CD4-positive, alpha-beta T cell treated with Interleukin-15 for 1 hour (primary cell): ENCODE measurements around the gene LHX3.

Experiments
- DNase-seq: peaks from one replicate; pipeline ENCODE4 v3.0.0-alpha.2; 2020

Gene LHX3

DNA sequence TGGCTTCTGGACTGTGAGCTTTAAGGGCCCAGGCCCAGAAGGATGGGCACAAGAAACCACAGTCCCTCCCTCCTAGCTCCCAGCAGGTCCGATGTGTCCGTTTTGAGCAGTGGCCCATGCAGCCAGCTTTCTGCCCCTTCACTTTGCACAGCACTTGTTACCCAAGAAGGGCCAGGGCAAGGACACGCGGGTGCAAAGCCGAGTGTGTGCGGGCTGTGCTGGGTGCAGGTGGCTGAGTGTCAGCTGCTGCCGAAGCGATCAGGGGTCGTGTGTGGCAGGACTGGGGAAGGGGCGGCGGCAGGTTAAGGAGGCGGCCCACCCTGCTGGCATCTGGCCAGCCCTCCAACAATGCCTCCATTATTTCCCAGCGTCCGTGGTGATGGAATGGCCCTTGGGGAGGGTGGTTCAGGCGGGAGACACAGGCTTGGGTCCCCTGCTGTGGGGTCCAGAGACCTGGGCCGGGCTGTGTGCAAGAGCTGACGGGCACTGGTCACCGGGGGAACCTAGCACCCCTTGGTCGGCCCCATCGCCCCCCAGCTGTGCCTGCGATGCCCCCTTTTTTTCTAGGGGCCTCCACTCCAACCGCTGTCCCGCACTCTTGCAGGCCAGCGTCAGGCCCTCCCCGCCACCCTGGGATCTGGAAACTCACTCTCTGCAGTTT, 653 bp downstream of the LHX3 start:
- no peak for DNase-seq

DNA sequence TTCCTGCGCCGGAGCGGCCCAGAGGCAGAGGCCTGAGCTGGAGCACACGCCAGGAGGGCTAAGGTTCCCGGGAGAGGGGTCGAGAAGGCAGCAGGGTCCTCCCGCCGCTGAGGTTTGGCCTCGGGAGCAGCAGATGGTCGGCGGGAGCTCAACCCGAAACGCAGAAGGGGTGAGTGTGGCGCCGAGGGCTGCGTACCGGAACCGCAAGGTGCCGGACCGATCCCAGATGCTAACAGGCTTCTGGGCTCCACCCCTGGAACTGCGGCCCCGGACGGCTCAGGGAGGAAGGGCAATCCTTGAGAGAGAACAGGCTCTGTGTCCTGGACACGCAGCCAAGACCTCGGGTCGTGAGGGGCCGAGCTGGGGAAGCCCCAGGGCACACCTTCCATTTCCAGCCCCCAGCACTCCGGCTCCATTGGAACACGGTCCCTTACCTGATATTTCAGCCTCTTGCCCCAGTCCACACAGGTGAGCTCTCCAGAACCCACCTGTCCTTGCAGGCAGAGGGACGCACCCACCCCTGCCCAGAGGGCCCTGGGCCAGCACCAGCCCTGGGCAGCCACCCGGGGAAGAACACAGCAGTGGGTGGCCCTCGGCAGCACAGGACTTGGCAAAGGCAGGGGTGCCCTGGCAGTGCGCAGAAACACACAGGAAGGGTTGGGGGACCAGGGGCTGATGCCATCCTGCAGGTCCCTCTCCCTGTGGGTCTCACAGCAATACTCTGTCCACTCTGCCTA, 1.4 kb downstream of the LHX3 start:
- DNase-seq, result no peak

DNA sequence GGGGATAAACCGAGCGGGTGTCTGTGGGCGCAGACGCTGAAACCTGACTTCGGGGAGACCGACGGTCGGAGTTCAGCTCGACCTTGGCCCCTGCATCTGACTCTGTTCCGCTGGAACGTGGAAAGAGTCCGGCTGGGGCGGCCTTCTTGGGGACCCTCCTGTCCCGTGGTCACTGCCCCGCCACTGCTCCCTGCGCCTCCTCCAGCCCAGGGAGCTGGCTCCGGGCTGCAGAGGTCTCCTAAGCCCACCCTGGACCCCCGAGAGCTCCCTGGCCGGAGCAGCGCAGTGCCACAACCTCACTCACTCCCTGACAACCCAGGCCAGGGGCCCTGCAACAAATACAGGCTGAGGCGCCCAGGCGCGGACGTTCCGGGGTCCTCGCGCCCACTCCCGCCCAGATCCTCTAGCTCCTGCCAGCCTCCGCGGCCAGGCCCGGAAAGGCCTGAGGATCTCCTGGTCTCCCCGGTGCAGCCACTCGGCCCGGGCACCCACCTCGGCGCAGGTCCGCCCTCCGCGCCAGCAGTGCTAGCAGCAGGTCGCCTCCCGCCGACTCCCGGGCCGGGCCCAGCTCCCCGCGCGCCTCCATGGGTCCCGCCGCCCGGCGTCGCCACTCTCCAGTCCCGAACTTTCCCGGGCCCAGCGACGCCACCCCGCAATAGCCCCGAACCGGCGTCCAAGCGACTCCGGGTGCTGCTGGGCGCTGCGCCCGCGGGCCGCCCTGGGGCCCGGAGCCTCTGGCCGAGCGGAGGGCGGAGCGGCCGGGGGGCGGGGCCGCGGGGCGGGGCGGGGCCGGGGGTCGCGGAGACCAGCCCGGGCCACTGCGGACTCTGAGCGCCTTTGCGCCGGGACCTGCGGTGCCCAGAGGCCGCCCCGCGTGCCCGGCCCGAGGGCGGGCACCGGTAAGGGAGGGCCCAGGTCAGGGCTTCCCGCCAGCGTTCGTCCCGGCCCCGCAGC, 2.2 kb downstream of the LHX3 start:
- DNase-seq, result no peak

DNA sequence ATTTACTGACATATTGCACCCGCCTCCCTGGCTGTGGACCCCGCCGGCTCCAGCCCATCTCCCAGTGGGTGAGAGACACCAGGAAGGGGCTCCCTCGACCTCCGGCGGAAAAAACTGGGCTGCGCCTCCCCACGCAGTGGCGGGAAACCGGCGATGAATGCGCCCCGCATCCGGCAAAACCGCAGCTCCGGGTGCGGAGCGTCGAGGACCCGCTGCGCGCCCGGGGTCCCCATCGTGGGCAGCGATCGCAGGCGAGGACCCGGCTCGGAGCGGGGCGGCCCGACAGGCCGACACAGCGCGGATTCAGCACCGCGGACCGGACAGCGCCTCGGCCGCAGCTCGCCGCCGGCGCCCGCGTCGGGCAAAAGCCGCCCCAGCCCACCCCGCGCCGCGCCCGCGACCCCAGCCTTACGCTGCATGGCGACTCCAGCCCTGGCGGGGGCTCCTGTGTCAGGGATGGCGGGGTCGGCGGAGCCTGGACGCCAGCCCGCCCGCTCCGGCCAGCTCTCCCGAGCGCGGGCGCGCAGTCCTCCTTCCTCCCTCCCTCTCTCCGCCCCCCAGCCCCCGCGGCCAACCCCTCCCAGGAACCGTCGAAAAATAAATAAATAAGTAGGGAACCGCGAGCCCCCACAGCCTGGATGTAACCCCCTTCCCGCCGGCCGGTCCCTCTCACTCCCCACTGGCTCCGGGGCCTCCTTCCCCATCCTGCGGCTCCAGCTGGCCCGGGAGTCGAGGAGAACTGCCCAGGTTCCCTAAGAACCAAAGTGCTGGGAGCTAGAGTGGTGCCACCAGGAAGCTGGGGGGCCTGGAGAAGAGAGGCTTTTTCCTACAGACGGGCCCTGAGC, 3.1 kb downstream of the LHX3 start:
- no peak for DNase-seq

DNA sequence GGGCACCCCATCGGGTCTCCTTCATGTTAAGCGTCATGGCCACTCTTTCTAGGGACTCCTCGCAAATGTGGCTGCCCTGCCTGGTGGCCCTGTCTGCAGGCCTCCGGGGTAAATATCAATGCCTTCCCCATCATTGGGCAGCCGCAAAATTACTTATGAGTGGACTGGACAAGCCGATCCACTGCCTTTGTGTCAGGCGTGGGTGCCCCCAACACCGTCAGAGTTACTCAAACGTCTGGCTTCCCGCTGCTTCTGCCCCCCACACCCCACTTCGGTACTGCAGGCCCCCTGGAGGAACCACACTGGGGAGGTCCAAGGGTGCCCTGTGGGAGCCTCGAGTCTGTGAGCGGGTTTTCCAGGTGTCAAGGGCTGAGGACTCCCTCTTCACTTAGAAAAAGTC, 3.8 kb downstream of the LHX3 start:
- no peak for DNase-seq

DNA sequence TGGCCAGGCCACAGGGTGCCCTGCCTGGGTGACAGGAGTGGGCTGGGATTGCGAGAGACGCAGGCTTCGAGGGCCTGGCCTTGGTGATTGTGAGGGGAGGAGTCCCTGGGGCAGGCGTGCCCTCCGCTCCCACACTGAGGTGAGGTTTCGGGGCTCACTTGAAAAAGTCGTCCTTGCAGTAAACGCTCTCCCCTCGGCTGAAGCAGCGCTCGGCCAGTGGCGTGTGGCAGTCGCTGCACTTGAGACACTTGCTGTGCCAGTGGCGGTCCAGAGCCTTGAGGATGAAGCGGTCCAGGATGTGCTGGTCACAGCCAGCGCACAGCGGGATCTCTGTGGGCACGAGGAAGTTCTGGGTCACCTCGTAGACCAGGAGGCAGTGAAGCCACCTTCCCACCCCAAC, 4.5 kb downstream of the LHX3 start:
- DNase-seq, result no peak

DNA sequence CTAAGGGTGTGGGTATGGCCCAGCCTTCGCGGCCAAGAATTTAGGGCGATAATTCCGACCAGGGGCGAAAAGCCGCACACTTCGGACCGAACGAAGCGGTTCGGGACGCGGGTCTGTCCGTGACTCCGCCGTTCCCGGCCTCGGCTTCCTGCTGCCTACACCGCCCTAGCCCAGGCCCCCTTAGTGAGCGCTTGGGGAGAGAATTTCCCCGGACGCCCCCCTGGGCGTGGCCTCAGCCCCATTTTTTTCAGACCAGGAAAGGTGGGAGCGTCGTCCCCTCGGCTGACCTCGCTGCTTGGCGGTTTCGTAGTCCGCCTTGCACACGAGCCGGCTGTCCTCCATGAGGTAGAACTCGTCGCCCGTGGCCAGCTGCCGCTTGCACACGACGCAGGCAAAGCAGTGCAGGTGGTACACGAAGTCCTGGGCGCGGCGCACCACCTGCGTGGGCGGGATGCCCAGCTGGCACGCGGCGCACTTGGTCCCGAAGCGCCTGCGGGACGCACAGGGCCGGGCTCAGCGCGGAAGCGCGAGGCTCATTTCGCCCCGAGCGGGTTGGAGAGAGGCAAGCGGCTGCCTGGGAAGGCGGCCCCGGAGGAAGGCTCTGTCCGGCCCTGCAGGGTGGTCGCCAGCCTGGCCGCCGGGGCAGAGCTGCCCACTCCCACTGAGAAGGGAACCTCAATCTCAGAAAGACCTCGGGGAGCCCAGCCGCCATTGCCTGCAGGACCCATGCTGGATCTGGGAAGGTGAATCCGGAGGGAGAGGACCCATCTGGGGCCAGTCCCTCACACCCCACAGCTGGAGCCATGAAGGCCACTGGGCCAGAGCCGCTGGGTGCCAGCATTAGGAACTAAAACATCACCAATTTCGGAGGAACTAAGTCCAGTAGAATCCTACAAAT, 5.3 kb downstream of the LHX3 start:
- DNase-seq, result no peak

DNA sequence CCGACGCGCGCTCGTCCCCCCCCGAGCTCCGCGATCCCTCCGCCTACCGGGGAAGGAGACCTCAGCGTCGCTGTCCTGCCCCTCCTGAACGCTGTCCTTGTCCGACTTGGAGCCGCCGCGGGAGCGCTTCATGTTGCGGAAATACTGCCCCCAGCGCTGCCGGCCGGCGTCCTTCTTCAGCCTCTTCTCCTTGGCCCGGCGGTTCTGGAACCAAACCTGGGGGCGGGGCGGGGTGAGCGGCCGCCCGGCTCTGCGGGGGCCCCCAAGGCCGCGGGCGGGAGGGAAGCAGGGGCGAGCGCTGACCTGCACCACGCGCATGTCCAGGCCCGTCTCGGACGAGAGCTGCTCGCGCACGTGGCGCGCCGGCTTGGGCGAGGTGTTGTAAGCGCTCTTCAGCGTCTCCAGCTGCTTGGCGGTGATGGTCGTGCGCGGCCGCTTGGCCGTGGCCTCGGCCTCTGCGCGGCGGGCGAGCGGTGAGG, 6.3 kb downstream of the LHX3 start:
- no peak for DNase-seq

DNA sequence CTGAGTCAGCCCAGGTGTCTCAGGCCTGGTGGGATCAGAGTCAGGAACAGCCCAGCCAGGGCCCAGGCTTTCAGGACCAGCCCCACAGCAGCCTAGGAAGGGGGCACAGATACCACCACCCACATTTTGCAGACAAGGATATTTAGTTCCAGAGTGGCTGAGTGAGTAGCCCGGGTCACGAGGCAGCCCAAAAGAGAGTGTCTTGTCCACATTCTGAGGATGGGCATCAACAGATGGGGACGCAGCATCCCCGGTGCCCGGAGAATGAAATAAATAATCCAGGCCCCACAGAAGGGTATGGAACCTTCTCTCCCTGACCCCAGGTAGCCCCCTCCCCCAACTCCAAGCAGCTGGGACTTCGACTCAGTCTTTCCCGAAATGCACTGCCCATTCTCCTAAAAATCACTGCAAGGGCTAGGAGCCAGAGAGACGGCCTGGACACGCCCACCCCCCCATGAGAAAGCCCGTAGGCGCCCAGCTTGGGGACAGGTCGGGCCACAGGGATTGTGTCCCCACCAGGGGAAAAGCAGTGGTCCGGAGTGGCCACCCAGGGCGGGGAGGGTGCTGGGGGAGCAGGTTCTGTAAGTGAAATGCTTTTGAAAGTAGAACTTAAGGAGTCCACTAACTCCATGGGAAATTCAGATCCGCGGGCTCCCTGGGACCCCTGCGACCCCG, 6.9 kb downstream of the LHX3 start:
- no peak for DNase-seq

DNA sequence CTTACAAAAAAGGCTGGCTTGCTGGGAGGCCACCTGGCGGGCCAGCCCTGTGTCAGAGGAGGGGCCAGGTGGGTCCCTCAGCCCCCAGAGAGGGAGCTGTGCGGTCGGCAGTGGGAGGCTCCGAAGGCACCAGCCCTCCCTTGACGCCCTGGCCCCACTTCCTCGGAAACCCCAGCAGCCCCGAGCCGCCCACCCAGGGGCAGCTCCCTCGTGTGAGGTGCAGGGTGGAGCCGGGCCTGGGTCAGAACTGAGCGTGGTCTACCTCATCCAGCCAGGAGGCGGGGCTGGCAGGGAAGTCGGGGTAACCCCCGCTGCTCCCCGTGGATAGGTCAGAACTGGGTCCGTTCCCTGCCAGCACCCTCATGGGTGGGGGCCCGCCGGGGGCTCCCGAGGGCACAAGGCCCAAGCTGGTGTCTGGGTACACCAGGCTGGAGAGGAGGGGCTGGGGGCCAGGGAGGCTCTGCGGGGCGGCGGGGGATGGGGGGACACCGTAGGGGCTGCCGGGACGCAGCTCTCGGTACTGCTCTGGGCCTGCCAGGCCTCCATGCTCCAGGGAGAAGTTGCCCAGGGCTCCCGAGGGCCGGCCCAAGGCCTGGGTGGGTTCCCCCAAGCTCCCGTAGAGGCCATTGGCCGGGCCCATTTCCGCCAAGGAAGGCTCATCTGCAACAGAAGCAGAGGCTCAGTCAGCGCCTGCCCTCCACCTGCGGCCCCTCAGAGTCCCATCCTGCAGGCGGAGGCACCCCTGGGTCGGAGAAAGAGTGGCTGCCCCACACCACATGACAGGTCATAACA, 7.6 kb downstream of the LHX3 start:
- no peak for DNase-seq

DNA sequence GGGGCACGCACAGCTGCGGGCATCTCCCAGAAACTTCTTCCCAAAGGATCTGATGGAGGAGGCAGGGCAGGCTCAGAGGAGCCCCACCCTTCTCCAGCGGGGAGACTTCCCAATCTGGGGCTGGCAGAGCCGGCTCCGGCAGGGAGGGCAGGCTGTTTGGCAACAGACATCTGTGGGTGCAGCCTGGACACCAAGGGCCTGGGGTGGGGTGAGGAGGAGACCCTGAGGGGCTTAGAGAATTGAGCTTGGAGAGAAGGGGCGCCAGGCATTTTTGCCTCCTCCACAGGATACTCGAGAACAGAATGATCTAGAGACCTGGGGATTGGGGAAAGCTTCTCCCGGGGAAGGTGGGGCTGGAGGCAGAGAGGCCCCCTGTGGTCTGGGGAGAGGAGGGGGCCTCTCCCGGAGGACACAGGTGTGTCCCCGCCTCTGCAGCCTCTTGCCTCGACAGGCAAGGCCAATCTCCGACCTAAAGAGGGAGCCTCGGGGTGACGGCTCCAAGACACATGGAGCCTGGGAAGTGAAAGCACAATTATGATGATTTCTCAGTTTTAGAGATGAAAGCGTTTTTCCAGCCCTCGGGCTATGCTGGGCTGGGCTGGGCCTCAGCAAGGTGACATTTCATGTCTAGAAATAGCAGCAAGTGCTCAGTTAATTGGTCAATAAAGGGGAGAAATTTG, 8.4 kb downstream of the LHX3 start:
- DNase-seq, result no peak

DNA sequence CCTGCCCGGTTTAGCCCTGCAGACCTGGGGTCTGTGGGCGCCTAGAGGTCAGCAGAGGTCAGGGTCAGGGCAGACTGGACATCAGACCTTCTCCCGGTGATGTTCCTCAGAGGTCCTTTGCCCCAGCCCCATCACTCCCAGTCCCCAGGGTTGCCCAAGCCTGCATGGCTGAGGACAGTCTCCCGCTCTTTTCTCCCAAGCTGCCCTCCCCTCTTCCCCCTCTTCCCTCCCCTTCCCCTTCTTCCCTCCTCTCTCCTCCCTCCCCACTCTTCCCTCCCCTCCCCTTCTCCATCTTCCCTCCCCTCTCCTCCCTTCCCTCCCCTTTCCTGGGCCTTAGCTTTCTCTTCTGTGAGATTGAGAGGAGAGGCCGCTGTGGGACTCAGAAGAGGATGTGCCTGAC, 10.4 kb downstream of the LHX3 start:
- DNase-seq, result no peak

DNA sequence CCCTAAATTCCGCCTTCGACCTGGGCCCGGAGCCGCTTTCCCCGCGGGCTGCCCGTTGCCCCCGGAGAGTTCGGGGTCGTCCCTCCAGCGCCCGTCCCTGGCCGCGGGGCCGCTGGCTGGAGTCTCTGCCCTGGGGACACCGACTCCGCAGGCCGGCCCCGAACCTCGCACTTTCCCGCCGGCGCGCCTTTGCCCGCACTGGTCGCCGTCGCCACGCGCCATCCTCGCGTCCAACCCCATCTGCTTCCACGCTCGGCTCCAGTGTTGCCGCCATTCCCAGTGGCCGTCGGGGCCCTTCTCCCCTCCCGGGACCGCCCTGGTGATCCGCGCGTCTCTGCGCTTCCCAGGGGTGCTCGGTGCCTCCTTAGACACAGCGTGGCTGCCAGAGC, 11.0 kb downstream of the LHX3 start:
- DNase-seq, result no peak

DNA sequence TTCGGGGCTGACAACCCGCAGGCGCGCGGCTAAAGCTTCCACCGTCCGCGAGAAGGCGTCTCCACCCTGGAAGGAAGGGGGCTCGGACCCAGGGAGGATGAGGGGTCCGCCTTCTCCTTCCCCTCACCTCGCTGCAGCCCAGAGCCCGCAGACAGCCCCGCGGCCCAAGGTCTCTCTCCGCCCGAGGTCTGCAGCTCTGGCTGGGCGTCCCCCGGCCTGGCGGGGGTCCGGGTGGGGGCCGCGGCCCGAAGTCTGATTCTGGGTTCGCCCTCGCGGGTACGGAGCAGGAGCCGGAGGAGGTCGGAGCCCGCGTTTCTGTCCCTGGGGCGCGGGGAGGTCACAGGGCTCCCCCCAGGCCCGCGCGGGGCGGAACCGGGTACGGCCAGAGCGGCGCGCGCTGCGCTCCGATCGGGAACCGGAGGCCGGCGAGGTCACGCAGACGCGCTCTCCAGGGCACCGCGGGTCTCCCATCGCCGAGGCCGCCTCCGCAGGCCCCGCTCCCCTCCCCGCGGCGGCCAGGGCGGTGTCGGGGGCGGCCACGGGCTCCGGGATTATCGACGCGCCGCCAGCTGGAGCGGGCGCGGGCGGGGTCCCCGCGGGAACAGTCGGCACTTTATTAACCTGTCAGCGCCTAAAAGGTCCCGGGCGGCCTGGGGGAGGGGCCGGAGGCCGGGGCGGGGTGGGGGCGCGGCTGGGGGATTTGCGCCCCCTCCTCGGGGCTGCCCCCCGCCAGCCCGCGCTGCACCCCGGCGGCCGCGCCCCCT, 11.6 kb downstream of the LHX3 start:
- DNase-seq, result no peak

DNA sequence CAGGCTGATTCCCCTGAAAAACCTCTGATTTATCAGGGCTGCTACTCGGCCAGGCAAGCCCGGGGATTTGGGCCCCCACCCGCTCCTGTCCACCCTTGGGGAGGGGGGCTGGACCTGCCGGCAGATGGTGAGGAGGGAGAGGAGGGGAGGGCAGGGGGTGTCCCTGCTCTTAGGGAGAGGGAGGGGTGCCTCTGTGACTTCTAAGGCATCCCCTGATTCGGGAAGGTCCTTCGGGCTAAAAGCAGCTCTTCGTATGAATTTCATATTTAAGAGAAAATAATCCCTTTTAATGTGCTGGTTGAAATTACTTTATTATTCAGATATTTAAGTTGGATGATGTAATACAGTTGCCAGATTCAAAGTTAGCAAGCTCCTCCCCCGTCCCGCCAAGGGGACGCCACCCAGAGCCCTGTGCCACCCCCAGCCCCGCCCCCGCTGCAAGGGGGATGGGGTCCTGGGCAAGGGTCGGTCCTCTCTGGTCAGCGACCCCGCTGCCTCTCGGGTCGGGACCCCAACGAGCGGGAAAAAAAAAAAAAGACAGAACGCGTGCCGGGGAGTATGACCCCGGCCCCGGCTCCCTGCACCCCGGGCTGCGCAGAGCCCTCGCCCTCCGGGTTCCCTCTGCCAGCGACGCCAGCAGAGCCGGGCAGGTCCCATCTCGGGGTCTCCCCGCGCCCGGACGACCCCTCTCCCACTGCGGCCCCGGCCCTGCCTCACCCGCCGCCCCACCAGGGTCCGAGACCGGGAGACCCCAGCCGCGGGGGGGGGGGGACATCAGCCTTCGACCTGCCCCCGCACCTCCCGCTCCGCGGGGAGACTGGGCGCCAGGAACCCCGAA, 12.4 kb downstream of the LHX3 start:
- no peak for DNase-seq

DNA sequence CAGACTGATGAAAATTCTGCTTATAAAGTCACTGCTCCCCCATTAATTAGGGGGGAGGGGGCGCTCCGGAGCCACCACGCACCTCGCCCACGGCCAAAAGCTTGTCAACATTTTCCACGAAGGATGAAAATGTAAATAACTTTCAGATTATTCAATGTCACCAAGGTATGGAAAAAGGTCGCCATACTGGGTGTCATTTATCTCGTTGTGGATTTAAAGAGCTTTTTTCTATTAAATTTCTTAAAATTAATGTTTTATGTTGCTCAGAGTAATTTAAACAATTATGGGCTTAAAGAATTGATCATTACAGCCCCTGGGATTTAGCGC, 13.0 kb downstream of the LHX3 start:
- no peak for DNase-seq

DNA sequence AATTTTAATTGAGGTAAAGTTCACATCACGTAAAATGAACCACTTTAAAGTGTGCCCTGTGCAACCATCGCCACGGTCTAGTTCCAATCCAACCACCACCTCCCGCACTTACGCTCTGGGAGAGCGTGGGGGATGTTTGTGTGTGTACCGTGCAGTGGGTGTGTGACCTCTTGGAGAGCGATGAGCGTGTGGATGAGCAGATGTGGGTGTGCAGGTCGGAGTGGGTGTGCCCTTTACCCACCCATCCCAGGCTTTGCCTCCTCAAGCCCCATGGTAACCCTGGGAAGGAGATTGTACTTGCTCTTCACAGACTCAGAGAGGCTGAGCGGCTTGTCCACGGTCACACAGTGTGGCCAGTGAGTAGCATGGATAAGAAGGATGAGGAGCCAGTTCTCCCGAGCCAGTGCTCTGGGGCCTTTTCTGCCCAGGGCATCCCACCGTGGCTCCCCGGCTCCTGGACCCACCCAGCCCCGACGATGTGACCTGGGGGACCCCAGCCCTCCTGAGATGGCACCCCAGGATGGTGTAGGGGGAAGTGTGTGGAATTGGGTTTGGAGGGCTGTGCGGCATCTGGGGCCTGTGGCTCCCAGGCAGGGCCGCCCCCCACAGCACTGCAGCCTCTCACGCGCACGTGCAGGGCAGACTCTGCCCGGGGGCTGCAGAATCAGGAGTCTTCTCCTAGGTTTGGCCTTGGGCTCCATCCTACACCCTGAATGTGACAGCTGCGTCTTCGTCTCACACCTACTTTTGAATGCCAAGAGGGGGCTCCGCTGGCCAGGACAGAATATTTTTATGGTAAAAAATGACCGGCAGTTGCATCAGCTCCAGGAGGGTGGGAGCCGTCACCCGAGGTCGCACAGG, 13.6 kb downstream of the LHX3 start:
- DNase-seq, result no peak
